Nephron progenitor cell (in vitro differentiated cells): ENCODE measurements around the gene ZNF831.

ENCODE experiments used
- DNase-seq: peaks from one replicate; pipeline ENCODE4 v3.0.0; 2021
- H3K27ac Mint-ChIP-seq: 2 replicates; pipeline ENCODE4 v1.8.0; 2021; ENCODE audit warnings: mild to moderate bottlenecking, moderate library complexity, mixed read lengths
- H3K27me3 Mint-ChIP-seq: 2 replicates; pipeline ENCODE4 v1.8.0; 2021; ENCODE audit warnings: mild to moderate bottlenecking, low read depth, mixed read lengths; ENCODE audit not compliant: poor library complexity
- H3K36me3 Mint-ChIP-seq: 2 replicates; pipeline ENCODE4 v1.8.0; 2021; ENCODE audit warnings: low read depth, mixed read lengths
- H3K4me1 Mint-ChIP-seq: 2 replicates; pipeline ENCODE4 v1.8.0; 2021; ENCODE audit warnings: mixed read lengths
- H3K4me3 Mint-ChIP-seq: 2 replicates; pipeline ENCODE4 v1.8.0; 2021; ENCODE audit warnings: mild to moderate bottlenecking, moderate library complexity, mixed read lengths
- H3K9me3 Mint-ChIP-seq: 2 replicates; pipeline ENCODE4 v1.8.0; 2021; ENCODE audit warnings: mild to moderate bottlenecking, moderate library complexity, mixed read lengths
- CTCF ChIP-seq: fragments of 200-600 bp; sonication (generic); IDR thresholded peaks from 2 replicates; pipeline ENCODE4 v1.5.0; 2021; ENCODE audit warnings: antibody characterized with exemption

ZNF831 gene

GRCh38 chr20:59191036-59191755 lies 27.6 kb downstream of the ZNF831 start:
- Mint-ChIP-seq H3K4me1 (peaks cover 7% of the 10 kb centered on the region), H3K27ac (no peak overlapping the region), H3K9me3 (no peaks in the 10 kb centered on the region), H3K4me3 (no peak overlapping the region), H3K36me3 (no peaks in the 10 kb centered on the region), H3K27me3 (peaks cover 15% of the 10 kb centered on the region)
- no peak for TF ChIP-seq CTCF
- no peak for DNase-seq

- peaks cover 7% of the 10 kb centered on the region for H3K4me1 Mint-ChIP-seq
- no peak overlapping the region for H3K27ac Mint-ChIP-seq
- DNase-seq, result no peak
- no peaks in the 10 kb centered on the region for H3K9me3 Mint-ChIP-seq
- peaks cover 12% of the 10 kb centered on the region for H3K27me3 Mint-ChIP-seq
- H3K36me3 Mint-ChIP-seq, result no peaks in the 10 kb centered on the region
- H3K4me3 Mint-ChIP-seq, result no peak overlapping the region
- TF ChIP-seq CTCF, result no peak
Observed at GRCh38 chr20:59191756-59192532, 28.3 kb downstream of the ZNF831 start.

GRCh38 chr20:59192533-59192896 lies 28.9 kb downstream of the ZNF831 start:
- H3K4me1 Mint-ChIP-seq, result peaks cover 7% of the 10 kb centered on the region
- DNase-seq, result no peak
- H3K4me3 Mint-ChIP-seq, result no peak overlapping the region
- H3K27ac Mint-ChIP-seq, result no peak overlapping the region
- no peak for TF ChIP-seq CTCF
- H3K9me3 Mint-ChIP-seq, result no peaks in the 10 kb centered on the region
- no peaks in the 10 kb centered on the region for H3K36me3 Mint-ChIP-seq
- H3K27me3 Mint-ChIP-seq, result peaks cover 11% of the 10 kb centered on the region

- Mint-ChIP-seq H3K27ac (no peak overlapping the region), H3K36me3 (no peaks in the 10 kb centered on the region), H3K9me3 (no peaks in the 10 kb centered on the region), H3K4me1 (peaks cover 7% of the 10 kb centered on the region), H3K4me3 (no peak overlapping the region), H3K27me3 (peaks cover 11% of the 10 kb centered on the region)
- no peak for TF ChIP-seq CTCF
- DNase-seq, result no peak
Observed at GRCh38 chr20:59193325-59193724, 29.7 kb downstream of the ZNF831 start.

GRCh38 chr20:59194023-59194935 lies 30.7 kb downstream of the ZNF831 start:
- peaks cover 7% of the 10 kb centered on the region for H3K4me1 Mint-ChIP-seq
- no peaks in the 10 kb centered on the region for H3K9me3 Mint-ChIP-seq
- H3K36me3 Mint-ChIP-seq, result no peaks in the 10 kb centered on the region
- peaks cover 11% of the 10 kb centered on the region for H3K27me3 Mint-ChIP-seq
- no peak overlapping the region for H3K4me3 Mint-ChIP-seq
- no peak for DNase-seq
- TF ChIP-seq CTCF, result no peak
- peak overlapping the region; percentile 32 for H3K27ac Mint-ChIP-seq
